ENCODE data around the gene UBE4A. TPM values are rescaled to one million over a fixed set of nuclear protein-coding genes. Genes with fewer than 3 reads are reported as not detected.

Gene UBE4A
- total RNA-seq, 3 donors from 2014 or later = 42.3 to 50.1 (median 46.1) TPM

GRCh38 chr11:118341815-118342489, 17.4 kb upstream of the UBE4A start:
- Histone ChIP-seq H3K4me3 (no peak overlapping the region), H3K4me1 (ENCODE audit: low read depth) (no peaks in the 10 kb centered on the region), H3K9me3 (no peaks in the 10 kb centered on the region), H3K36me3 (ENCODE audit: low read depth) (no peaks in the 10 kb centered on the region)
- DNase-seq (no peak), ATAC-seq (peak; percentile 18)
- TF ChIP-seq CTCF (IDR thresholded peaks at IDR 0.05) = no peak
- intact Hi-C loops (cut with DNase I, micrococcal nuclease) = no loop called here

- H3K36me3 ChIP-seq (ENCODE audit: low read depth) = no peaks in the 10 kb centered on the region
- H3K4me3 ChIP-seq = no peak within 1 kb of the TSS
- ATAC-seq = peak; percentile 50
Measured at GRCh38 chr11:118342503-118343161, 16.8 kb upstream of the UBE4A start, which contains the start of gene CD3D. Gene CD3D, minus strand, starts transcription at chr11:118342705. Its CDS starts 98 bp downstream, at chr11:118342607.

GRCh38 chr11:118343248-118343647, 16.2 kb upstream of the UBE4A start:
- H3K36me3 ChIP-seq (ENCODE audit: low read depth) = no peaks in the 10 kb centered on the region
- DNase-seq = no peak
- no peaks in the 10 kb centered on the region for H3K9me3 ChIP-seq
- H3K4me1 ChIP-seq (ENCODE audit: low read depth) = no peaks in the 10 kb centered on the region
- no peak overlapping the region for H3K4me3 ChIP-seq
- no peak for ATAC-seq
- no peak for TF ChIP-seq CTCF (IDR thresholded peaks at IDR 0.05)
- intact Hi-C loops (cut with DNase I, micrococcal nuclease) = no loop called here

More at GRCh38 chr11:118342503-118343161, 16.8 kb upstream of the UBE4A start, which contains the start of gene CD3D:
- intact Hi-C loops (cut with DNase I, micrococcal nuclease) = no loop called here
- no peaks in the 10 kb centered on the region for H3K4me1 ChIP-seq (ENCODE audit: low read depth)
- no peak for DNase-seq
- TF ChIP-seq CTCF (IDR thresholded peaks at IDR 0.05) = no peak
- H3K9me3 ChIP-seq = no peaks in the 10 kb centered on the region

GRCh38 chr11:118343981-118344515, 15.4 kb upstream of the UBE4A start, which contains the start of gene CD3G:
Gene CD3G, plus strand, starts transcription at chr11:118344344. Its CDS starts 80 bp downstream, at chr11:118344424.
- intact Hi-C loops (cut with DNase I, micrococcal nuclease) = no loop called here
- Histone ChIP-seq H3K9me3 (no peaks in the 10 kb centered on the region), H3K36me3 (ENCODE audit: low read depth) (no peaks in the 10 kb centered on the region), H3K4me1 (ENCODE audit: low read depth) (no peaks in the 10 kb centered on the region), H3K4me3 (no peak within 1 kb of the TSS)
- ATAC-seq (peak; percentile 75), DNase-seq (peak; percentile 37 to 73 (median 50))
- no peak for TF ChIP-seq CTCF (IDR thresholded peaks at IDR 0.05)

GRCh38 chr11:118349475-118349874, 9.9 kb upstream of the UBE4A start:
- Histone ChIP-seq H3K36me3 (ENCODE audit: low read depth) (no peaks in the 10 kb centered on the region), H3K4me1 (ENCODE audit: low read depth) (no peaks in the 10 kb centered on the region), H3K9me3 (no peaks in the 10 kb centered on the region), H3K4me3 (no peak overlapping the region)
- ATAC-seq (no peak), DNase-seq (no peak)
- TF ChIP-seq CTCF (IDR thresholded peaks at IDR 0.05) = no peak
- intact Hi-C loops (cut with DNase I, micrococcal nuclease) = no loop called here

Measured in mucosa of descending colon (tissue), 3 donors.